Upper lobe of left lung (tissue), 4 donors: Measurements from ENCODE around the gene ITPRIPL2.

Experiments
- CTCF ChIP-seq, 6 experiments: fragments of 450-650 bp in 4 of 6; fragments of 200-600 bp in 2 of 6; sonication (generic) in 2 of 6; IDR thresholded peaks; one replicate each; pipeline ENCODE4 v1.5.1; 2016 to 2019; ENCODE audit warnings: antibody characterized with exemption in 6 of 6
- POLR2A ChIP-seq, 4 donors: fragments of 450-650 bp; IDR thresholded peaks; one replicate each; pipeline ENCODE4 v1.5.1; 2016 to 2017; ENCODE audit warnings: antibody characterized with exemption in 4 of 4, mild to moderate bottlenecking in 2 of 4
- POLR2AphosphoS5 ChIP-seq, 2 donors: sonication (generic); formaldehyde crosslinking; IDR thresholded peaks; one replicate each; pipeline ENCODE4 v1.5.1; 2017; ENCODE audit warnings: antibody characterized with exemption in 2 of 2

- TF ChIP-seq CTCF (IDR thresholded peaks at IDR 0.05) (no peak), POLR2A (IDR thresholded peaks at IDR 0.05) (no peak), POLR2AphosphoS5 (IDR thresholded peaks at IDR 0.05) (no peak)
These were observed 8.6 kb upstream of the ITPRIPL2 start for GRCh38 chr16:19105131-19105530.
